ENCODE data around the gene TMEM207. TPM values are rescaled to one million over a fixed set of nuclear protein-coding genes. Genes with fewer than 3 reads are reported as not detected.

The TMEM207 gene
- total RNA-seq, 1 donor, result not detected

DNA sequence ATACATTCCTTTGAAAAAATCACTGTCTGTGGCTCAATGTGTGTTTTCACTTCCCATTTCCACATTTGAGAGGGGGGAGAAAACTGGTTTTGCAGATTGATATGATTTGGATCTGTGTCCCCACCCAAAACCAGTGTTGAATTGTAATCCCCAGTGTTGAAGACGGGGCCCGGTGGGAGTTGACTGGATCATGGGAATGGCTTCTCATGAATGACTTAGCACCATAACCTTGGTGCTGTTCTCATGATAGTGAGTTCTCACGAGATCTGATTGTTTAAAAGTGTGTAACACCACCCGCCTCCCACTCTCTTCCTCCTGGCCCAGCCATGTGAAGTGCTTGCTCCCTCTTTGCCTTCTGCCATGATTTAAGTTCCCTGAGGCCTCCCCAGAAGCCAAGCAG is 16.1 kb downstream of the TMEM207 start:
- H3K9me3 ChIP-seq (ENCODE audit: low read depth, low read length), result no peaks in the 10 kb centered on the region

DNA sequence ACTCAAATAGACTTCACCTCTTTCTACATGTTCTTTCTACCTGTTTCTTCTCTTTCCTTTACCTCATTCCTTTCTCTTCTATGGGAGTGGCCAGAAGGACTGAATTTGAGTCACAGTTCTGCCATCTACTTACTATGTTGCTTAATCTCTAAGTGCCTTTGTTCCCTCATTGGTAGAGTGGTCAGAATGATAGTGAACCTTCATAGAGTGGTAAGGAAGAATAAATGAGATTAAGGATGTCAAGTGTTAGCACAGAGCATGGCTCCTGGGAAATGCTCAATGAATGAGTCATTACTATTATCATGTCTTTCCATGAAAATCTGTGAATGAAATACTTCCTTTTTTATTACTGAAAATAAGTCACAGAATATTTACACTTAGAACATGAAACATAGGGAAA is 17.5 kb downstream of the TMEM207 start:
- H3K27me3 ChIP-seq (ENCODE audit: insufficient read depth, low read length), result no peaks in the 10 kb centered on the region
- peaks cover 3% of the 10 kb centered on the region for H3K4me1 ChIP-seq (ENCODE audit: insufficient read depth, low read length)
- no peak overlapping the region for H3K4me2 ChIP-seq (ENCODE audit: insufficient read depth, low read length)
- H2AFZ ChIP-seq (ENCODE audit: low read length), result no peak overlapping the region
- H3K27ac ChIP-seq (ENCODE audit: low read depth, low read length), result no peak overlapping the region
- DNase-seq (ENCODE audit: insufficient read length, low spot score, missing footprints), result no peak
- TF ChIP-seq CTCF (IDR thresholded peaks at IDR 0.05; ENCODE audit: extremely low read depth, low read depth, low read length), result no peak
- H3K9me3 ChIP-seq (ENCODE audit: low read depth, low read length), result no peaks in the 10 kb centered on the region
- H3K36me3 ChIP-seq (ENCODE audit: insufficient read depth, low read length), result no peaks in the 10 kb centered on the region
- H3K79me2 ChIP-seq (ENCODE audit: insufficient read depth, low read length), result no peaks in the 10 kb centered on the region
- H3K4me3 ChIP-seq (ENCODE audit: insufficient read depth, low read length), result no peak overlapping the region
- no peaks in the 10 kb centered on the region for H4K20me1 ChIP-seq (ENCODE audit: insufficient read depth, low read length)

More for the DNA sequence above, 16.1 kb downstream of the TMEM207 start:
- H4K20me1 ChIP-seq (ENCODE audit: insufficient read depth, low read length), result no peaks in the 10 kb centered on the region
- no peaks in the 10 kb centered on the region for H3K36me3 ChIP-seq (ENCODE audit: insufficient read depth, low read length)
- H3K27me3 ChIP-seq (ENCODE audit: insufficient read depth, low read length), result no peaks in the 10 kb centered on the region
- DNase-seq (ENCODE audit: insufficient read length, low spot score, missing footprints), result no peak
- H2AFZ ChIP-seq (ENCODE audit: low read length), result no peak overlapping the region
- H3K79me2 ChIP-seq (ENCODE audit: insufficient read depth, low read length), result no peaks in the 10 kb centered on the region
- no peak overlapping the region for H3K27ac ChIP-seq (ENCODE audit: low read depth, low read length)
- no peak overlapping the region for H3K4me3 ChIP-seq (ENCODE audit: insufficient read depth, low read length)
- H3K4me2 ChIP-seq (ENCODE audit: insufficient read depth, low read length), result no peak overlapping the region
- no peak for TF ChIP-seq CTCF (IDR thresholded peaks at IDR 0.05; ENCODE audit: extremely low read depth, low read depth, low read length)
- peaks cover 3% of the 10 kb centered on the region for H3K4me1 ChIP-seq (ENCODE audit: insufficient read depth, low read length)

- peaks cover 3% of the 10 kb centered on the region for H3K4me1 ChIP-seq (ENCODE audit: insufficient read depth, low read length)
- no peak overlapping the region for H3K27ac ChIP-seq (ENCODE audit: low read depth, low read length)
- H3K4me2 ChIP-seq (ENCODE audit: insufficient read depth, low read length), result no peak overlapping the region
- H2AFZ ChIP-seq (ENCODE audit: low read length), result no peak overlapping the region
- H3K9me3 ChIP-seq (ENCODE audit: low read depth, low read length), result no peaks in the 10 kb centered on the region
- TF ChIP-seq CTCF (IDR thresholded peaks at IDR 0.05; ENCODE audit: extremely low read depth, low read depth, low read length), result no peak
- no peaks in the 10 kb centered on the region for H4K20me1 ChIP-seq (ENCODE audit: insufficient read depth, low read length)
- H3K4me3 ChIP-seq (ENCODE audit: insufficient read depth, low read length), result no peak overlapping the region
- H3K27me3 ChIP-seq (ENCODE audit: insufficient read depth, low read length), result no peaks in the 10 kb centered on the region
- H3K36me3 ChIP-seq (ENCODE audit: insufficient read depth, low read length), result no peaks in the 10 kb centered on the region
- no peak for DNase-seq (ENCODE audit: insufficient read length, low spot score, missing footprints)
- H3K79me2 ChIP-seq (ENCODE audit: insufficient read depth, low read length), result no peaks in the 10 kb centered on the region
These were observed 18.8 kb downstream of the TMEM207 start for GRCh38 chr3:190430906-190431305.

DNA sequence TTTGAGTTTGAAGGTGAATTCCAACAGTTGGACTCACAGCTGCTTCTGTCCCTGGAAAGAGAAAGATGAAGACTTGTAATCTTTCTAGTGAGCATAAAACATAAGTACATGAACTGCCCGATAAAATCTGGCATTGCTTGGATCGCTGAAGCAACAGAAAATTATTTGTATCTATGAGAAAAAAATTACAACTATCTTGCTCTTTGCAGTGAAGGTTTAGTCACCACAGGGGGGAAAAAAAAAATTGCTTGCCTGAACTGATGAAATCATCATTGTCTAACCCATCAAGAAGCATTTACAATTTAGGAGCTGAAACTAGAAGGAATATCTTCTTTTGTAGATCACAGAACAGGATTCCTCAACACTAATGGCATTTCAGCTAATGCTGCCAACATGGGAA is 20.0 kb downstream of the TMEM207 start:
- Histone ChIP-seq H3K27ac (ENCODE audit: low read depth, low read length) (no peak overlapping the region), H3K4me1 (ENCODE audit: insufficient read depth, low read length) (peaks cover 3% of the 10 kb centered on the region), H3K9me3 (ENCODE audit: low read depth, low read length) (no peaks in the 10 kb centered on the region), H4K20me1 (ENCODE audit: insufficient read depth, low read length) (no peaks in the 10 kb centered on the region), H3K79me2 (ENCODE audit: insufficient read depth, low read length) (no peaks in the 10 kb centered on the region), H3K36me3 (ENCODE audit: insufficient read depth, low read length) (no peaks in the 10 kb centered on the region), H3K27me3 (ENCODE audit: insufficient read depth, low read length) (no peaks in the 10 kb centered on the region), H2AFZ (ENCODE audit: low read length) (no peak overlapping the region), H3K4me3 (ENCODE audit: insufficient read depth, low read length) (no peak overlapping the region), H3K4me2 (ENCODE audit: insufficient read depth, low read length) (no peak overlapping the region)
- no peak for TF ChIP-seq CTCF (IDR thresholded peaks at IDR 0.05; ENCODE audit: extremely low read depth, low read depth, low read length)
- no peak for DNase-seq (ENCODE audit: insufficient read length, low spot score, missing footprints)

Data from osteoblast (primary cell).